Inferior parietal cortex (tissue), 1 donor: ENCODE measurements around the gene CDON.
"Not testable (repeated sequence)": the region's sequence is repeated elsewhere in the genome, so short reads cannot be mapped to it uniquely, and the experiment has no call there.

Source experiments
- DNase-seq: peaks from one replicate; pipeline ENCODE4 v3.0.0-alpha.2; 2016; ENCODE audit errors: extremely low spot score

CDON gene

GRCh38 chr11:126046570-126047195 lies 16.0 kb downstream of the CDON start:
- DNase-seq: no peak

GRCh38 chr11:126039485-126040271 lies 23.0 kb downstream of the CDON start:
- DNase-seq: no peak

- no peak for DNase-seq
These were observed 26.9 kb downstream of the CDON start for GRCh38 chr11:126035718-126036117.

- DNase-seq: no peak
These were observed 27.7 kb downstream of the CDON start for GRCh38 chr11:126034933-126035425.

GRCh38 chr11:126034039-126034932 lies 28.4 kb downstream of the CDON start:
- DNase-seq: no peak

GRCh38 chr11:126032375-126032774 lies 30.3 kb downstream of the CDON start:
- no peak for DNase-seq

- DNase-seq: no peak
These were observed 32.9 kb downstream of the CDON start for GRCh38 chr11:126029805-126030204.

GRCh38 chr11:126029237-126029636 lies 33.4 kb downstream of the CDON start:
- DNase-seq: no peak

GRCh38 chr11:126028534-126028933 lies 34.1 kb downstream of the CDON start:
- DNase-seq: not testable (repeated sequence)

- no peak for DNase-seq
These were observed 36.1 kb downstream of the CDON start for GRCh38 chr11:126026579-126026978.

- no peak for DNase-seq
These were observed 36.8 kb downstream of the CDON start for GRCh38 chr11:126025822-126026221.

GRCh38 chr11:126024123-126024522 lies 38.5 kb downstream of the CDON start:
- DNase-seq: no peak

- no peak for DNase-seq
These were observed 49.8 kb downstream of the CDON start for GRCh38 chr11:126012852-126013251.

- DNase-seq: no peak
These were observed 50.9 kb downstream of the CDON start for GRCh38 chr11:126011754-126012153.

GRCh38 chr11:126011265-126011664 lies 51.4 kb downstream of the CDON start:
- DNase-seq: no peak

- DNase-seq: no peak
These were observed 53.7 kb downstream of the CDON start for GRCh38 chr11:126008956-126009355.

GRCh38 chr11:126007238-126007637 lies 55.4 kb downstream of the CDON start:
- no peak for DNase-seq

- no peak for DNase-seq
These were observed 56.6 kb downstream of the CDON start for GRCh38 chr11:126006068-126006467.

GRCh38 chr11:126002181-126002580 lies 60.5 kb downstream of the CDON start:
- DNase-seq: no peak

GRCh38 chr11:125999234-125999880 lies 63.3 kb downstream of the CDON start:
- no peak for DNase-seq

- no peak for DNase-seq
These were observed 64.4 kb downstream of the CDON start for GRCh38 chr11:125998267-125998666.

- no peak for DNase-seq
These were observed 67.4 kb downstream of the CDON start for GRCh38 chr11:125995313-125995712.
